Measurements from ENCODE around the gene LMX1B.

LMX1B gene

GRCh38 chr9:126658201-126658825 lies 44.6 kb downstream of the LMX1B start:
- no peak for DNase-seq (ENCODE audit: low read depth in 2 of 2)

- DNase-seq (ENCODE audit: low read depth in 2 of 2): no peak
Observed at GRCh38 chr9:126658956-126659555, 45.3 kb downstream of the LMX1B start.

- no peak for DNase-seq (ENCODE audit: low read depth in 2 of 2)
Observed at GRCh38 chr9:126661122-126661520, 47.4 kb downstream of the LMX1B start.

- DNase-seq (ENCODE audit: low read depth in 2 of 2): no peak
Observed at GRCh38 chr9:126661521-126662251, 48.0 kb downstream of the LMX1B start.

- no peak for DNase-seq (ENCODE audit: low read depth in 2 of 2)
Observed at GRCh38 chr9:126663661-126664072, 49.9 kb downstream of the LMX1B start.

- DNase-seq (ENCODE audit: low read depth in 2 of 2): no peak
Observed at GRCh38 chr9:126664900-126665643, 51.3 kb downstream of the LMX1B start.

GRCh38 chr9:126665644-126666035 lies 51.9 kb downstream of the LMX1B start:
- DNase-seq (ENCODE audit: low read depth in 2 of 2): no peak

DNA sequence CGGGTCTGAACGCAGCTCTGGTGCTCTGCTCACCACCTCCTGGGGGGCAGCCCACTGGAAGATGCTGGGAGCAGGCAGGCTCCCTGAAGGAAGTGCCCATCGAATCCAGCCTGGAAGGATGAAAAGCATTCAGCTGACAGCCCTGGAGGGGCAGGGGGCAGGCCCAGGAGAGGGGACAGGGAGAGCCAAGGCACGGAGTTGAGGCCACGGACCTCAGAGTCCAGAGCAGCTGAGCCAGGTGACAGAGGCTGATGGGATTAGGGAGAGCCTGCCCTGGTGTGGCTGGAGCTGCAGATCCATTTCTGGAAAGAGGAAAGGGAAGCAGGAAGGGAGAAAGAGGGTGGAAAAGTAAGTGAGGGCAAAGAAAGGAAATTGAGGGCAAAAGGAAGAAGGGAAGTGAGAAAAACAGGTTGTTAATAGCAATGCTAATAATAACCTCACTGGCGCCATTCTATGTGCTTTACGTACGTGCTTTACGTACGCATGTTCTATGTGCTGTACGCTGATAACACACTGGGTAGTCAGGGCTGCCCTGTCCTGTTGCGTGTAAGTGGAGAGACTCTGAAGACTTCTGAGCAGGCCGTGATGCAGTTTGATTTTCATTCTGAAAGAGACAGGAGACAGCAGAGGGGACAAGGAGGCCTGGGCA lies 52.6 kb downstream of the LMX1B start:
- DNase-seq (ENCODE audit: low read depth in 2 of 2): no peak

DNA sequence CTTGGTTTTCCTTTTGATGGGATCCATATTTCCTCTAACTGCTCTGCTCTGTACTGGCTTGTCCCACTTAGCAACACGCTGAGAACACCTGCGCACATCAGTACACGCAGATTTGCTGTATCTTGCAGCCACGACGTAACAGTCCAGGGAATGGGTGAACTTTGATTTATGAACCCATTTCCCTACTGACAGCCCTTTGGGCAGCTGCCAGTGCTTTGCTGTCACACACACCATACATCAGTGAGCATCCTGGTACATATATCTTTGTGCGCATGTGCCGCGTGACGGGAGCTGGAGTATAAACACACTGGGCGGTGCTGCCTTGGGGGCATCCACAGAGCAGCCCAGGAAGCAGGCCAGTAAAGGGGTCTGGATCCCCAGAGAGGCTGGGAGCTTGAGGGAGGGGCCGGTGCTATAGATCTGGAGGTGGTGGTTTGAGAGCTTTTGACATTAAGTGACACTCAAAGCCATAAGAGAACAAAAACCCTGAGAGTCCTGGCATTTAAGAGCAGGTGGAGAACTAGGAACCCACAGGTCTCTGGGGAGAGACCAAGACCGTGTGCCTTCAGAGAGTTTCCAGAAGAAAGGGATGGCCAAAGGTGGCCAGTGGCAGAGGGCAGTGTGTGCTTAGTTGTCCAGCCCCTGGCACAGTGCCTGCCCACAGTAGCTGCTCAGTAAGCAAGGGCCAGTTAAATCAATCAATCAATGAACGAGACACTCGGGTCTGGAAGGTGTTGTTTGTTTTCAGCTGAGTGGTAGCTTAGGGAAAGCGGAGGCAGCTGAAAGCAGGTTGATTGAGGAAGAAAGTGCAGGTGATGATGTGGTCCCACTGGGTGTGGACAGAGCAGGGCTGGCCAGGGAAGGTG lies 53.7 kb downstream of the LMX1B start:
- no peak for DNase-seq (ENCODE audit: low read depth in 2 of 2)

- no peak for DNase-seq (ENCODE audit: low read depth in 2 of 2)
Observed at GRCh38 chr9:126668058-126668457, 54.3 kb downstream of the LMX1B start.

GRCh38 chr9:126669108-126669507 lies 55.4 kb downstream of the LMX1B start:
- DNase-seq (ENCODE audit: low read depth in 2 of 2): no peak

GRCh38 chr9:126670270-126670669 lies 56.5 kb downstream of the LMX1B start:
- no peak for DNase-seq (ENCODE audit: low read depth in 2 of 2)

DNA sequence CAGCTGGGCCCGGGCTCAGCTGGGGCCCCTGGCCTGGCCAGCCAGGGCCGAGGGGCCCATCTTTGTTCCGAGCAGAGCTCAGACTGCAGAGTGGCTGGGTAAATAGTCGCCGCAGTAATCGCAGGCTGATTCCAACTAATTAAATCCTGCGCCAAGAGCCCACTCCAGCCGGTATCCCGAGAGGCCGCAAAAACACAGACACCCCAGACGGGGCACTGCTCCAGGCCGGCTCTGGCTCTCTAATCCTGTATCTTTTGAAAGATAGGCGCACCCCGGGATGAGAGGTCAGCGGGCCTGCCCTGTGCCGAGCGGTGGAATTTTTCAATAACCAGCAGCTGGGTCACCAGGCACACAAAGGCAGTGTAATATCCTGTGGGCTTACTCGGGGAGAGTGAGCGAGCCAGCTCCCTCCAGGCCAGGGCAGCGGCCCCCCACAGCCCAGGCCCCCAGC lies 57.7 kb downstream of the LMX1B start:
- no peak for DNase-seq (ENCODE audit: low read depth in 2 of 2)

DNA sequence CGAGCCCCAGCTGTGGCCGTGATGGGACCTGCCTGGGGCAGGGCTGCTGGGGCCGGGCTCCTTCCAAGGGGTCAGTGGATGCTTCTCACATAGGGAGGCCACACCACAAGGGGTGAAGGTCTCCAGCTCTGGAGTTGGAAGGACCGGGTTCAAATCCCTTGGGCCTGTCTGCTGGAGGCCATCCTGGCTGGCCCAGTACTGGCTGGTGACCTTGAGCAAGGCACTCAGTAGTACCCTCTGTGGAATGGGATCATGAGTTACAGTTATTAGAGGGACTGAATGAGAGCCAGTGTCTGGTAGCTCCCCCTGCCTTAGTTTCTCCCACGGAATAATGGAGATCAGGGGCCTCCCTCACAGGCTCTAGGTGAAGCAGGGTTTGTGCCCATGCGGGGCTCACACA lies 58.3 kb downstream of the LMX1B start:
- no peak for DNase-seq (ENCODE audit: low read depth in 2 of 2)

DNA sequence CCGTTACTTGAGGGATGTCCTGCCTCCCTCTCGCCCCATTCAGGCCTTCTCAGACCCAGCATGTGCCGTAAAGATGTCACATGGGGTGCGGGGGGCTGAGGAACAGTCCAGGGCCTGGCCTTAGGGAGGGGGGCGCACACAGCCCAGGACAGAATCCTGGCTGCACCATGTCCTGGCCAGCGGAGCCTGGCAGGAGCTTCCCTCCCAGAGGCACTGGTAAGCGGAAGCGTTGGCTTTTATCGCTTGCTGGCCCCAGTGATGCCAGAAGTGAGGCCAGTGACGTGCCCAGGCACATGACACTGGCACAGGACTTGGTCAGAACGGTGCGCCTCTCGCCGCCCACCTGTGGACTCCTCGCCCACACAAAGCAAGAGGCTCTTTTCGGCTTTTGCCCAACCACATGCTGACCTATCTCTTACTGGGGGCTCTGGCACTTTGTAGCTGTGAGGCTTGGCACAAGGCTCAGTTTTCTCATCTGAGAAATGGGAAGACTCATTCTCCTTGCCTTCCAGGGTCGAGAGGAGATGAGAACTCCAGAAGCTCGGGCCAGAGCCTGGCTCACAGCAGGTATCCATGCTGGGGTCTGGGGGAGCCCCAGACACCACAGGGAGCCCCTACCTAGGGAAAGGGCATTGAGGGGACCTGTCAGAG lies 59.0 kb downstream of the LMX1B start:
- DNase-seq (ENCODE audit: low read depth in 2 of 2): no peak

GRCh38 chr9:126673689-126674364 lies 60.1 kb downstream of the LMX1B start:
- no peak for DNase-seq (ENCODE audit: low read depth in 2 of 2)

DNA sequence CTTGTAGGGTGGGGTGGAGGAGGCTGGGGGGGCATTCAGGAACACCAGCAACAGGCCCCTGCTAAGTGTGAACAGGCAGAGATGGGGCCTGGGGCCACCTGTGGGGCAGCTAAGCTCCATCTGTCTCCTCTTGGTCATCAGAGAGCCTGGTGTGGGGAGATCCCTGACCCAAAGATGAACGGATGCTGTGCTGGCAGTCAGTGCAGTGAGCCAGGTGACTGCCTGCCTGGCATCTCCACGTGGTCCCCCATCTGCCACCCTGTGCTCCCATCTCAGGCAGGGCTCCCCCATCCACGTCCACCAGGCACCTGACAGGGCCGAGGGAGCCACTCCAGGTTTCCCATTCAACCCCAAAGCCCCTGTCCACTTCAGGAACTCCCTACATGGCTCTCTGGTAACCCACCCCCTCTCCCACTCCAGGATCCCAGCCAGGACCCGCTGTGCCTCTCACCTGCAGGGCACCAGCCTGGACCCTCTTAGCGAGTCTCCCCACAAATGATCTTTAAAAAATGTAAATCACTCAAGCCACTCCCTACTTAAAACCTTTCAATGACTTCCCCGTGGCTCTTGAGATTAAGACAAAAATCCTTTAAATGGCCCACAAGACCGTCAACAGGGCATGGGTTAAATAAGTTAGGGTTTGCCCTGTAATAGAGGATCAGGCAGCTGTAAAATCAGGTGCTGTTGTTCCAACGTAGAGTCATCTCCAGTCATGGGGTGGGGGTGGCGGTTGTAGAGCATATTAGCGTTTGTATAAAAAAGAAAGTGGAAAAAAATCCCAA lies 60.8 kb downstream of the LMX1B start:
- no peak for DNase-seq (ENCODE audit: low read depth in 2 of 2)

DNA sequence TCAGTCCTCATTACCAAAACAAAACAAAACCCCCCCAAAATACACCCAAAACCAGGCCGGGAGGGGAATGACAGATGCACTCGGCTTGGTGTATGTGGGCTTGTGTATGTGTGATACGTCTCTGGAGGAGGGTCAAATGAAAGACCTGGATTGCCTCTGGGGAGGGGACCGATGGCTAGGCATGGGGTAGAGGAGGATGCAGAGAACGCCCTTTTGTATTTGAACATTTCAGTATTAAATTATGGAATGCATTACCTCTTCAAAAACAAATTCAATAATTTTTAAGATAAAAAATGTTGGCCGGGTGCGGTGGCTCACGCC lies 61.4 kb downstream of the LMX1B start:
- no peak for DNase-seq (ENCODE audit: low read depth in 2 of 2)

- no peak for DNase-seq (ENCODE audit: low read depth in 2 of 2)
Observed at GRCh38 chr9:126676102-126676684, 62.5 kb downstream of the LMX1B start.

Measured in stimulated activated CD8-positive, alpha-beta memory T cell treated with anti-CD3 and anti-CD28 coated beads, Interleukin-7, amount 100 ng/mL, for 4 hours (primary cell).